ENCODE results near the gene GBP5.
A peak's percentile ranks its signal among the peaks of the same experiment; 100 is the strongest.
"Not testable (repeated sequence)": the region's sequence is repeated elsewhere in the genome, so short reads cannot be mapped to it uniquely, and the experiment has no call there.

GBP5 gene

GRCh38 chr1:89272269-89273041 is at the start of gene GBP5:
TSS of gene GBP5 (minus strand) at chr1:89272860. CDS start at chr1:89269555, 3,305 bp downstream.
- peak; percentile 43 for DNase-seq (ENCODE audit: low read depth)

GRCh38 chr1:89322402-89322801 is 49.7 kb upstream of the GBP5 start:
- no peak for DNase-seq (ENCODE audit: low read depth)

GRCh38 chr1:89312572-89312971 is 39.9 kb upstream of the GBP5 start:
- no peak for DNase-seq (ENCODE audit: low read depth)

- no peak for DNase-seq (ENCODE audit: low read depth)
These were observed 39.1 kb upstream of the GBP5 start for GRCh38 chr1:89311757-89312156.

- DNase-seq (ENCODE audit: low read depth) = no peak
These were observed 38.3 kb upstream of the GBP5 start for GRCh38 chr1:89310976-89311375.

- no peak for DNase-seq (ENCODE audit: low read depth)
These were observed 37.8 kb upstream of the GBP5 start for GRCh38 chr1:89310505-89310904.

GRCh38 chr1:89309828-89310227 is 37.2 kb upstream of the GBP5 start:
- DNase-seq (ENCODE audit: low read depth) = no peak

- DNase-seq (ENCODE audit: low read depth) = no peak
These were observed 33.6 kb upstream of the GBP5 start for GRCh38 chr1:89306273-89306672.

GRCh38 chr1:89305493-89305892 is 32.8 kb upstream of the GBP5 start:
- DNase-seq (ENCODE audit: low read depth) = no peak

- DNase-seq (ENCODE audit: low read depth) = no peak
These were observed 32.0 kb upstream of the GBP5 start for GRCh38 chr1:89304572-89305230.

- DNase-seq (ENCODE audit: low read depth) = no peak
These were observed 30.2 kb upstream of the GBP5 start for GRCh38 chr1:89302697-89303332.

GRCh38 chr1:89299739-89300463 is 27.2 kb upstream of the GBP5 start:
- DNase-seq (ENCODE audit: low read depth) = not testable (repeated sequence)

GRCh38 chr1:89298461-89298860 is 25.8 kb upstream of the GBP5 start:
- DNase-seq (ENCODE audit: low read depth) = no peak

- DNase-seq (ENCODE audit: low read depth) = no peak
These were observed 22.5 kb upstream of the GBP5 start for GRCh38 chr1:89295187-89295586.

GRCh38 chr1:89291276-89291675 is 18.6 kb upstream of the GBP5 start:
- DNase-seq (ENCODE audit: low read depth) = no peak

- DNase-seq (ENCODE audit: low read depth) = no peak
These were observed 15.3 kb upstream of the GBP5 start for GRCh38 chr1:89288051-89288340.

GRCh38 chr1:89287181-89288050 is 14.8 kb upstream of the GBP5 start:
- DNase-seq (ENCODE audit: low read depth) = no peak

- no peak for DNase-seq (ENCODE audit: low read depth)
These were observed 14.0 kb upstream of the GBP5 start for GRCh38 chr1:89286549-89287180.

- DNase-seq (ENCODE audit: low read depth) = no peak
These were observed 13.2 kb upstream of the GBP5 start for GRCh38 chr1:89285745-89286380.

GRCh38 chr1:89284078-89284763 is 11.6 kb upstream of the GBP5 start:
- DNase-seq (ENCODE audit: low read depth) = not testable (repeated sequence)

All from activated T-helper 1 cell treated with Interleukin-2 at 50 U/mL for 16 hours (primary cell).